Measurements from ENCODE around the gene PEMT. TPM values are rescaled to one million over a fixed set of nuclear protein-coding genes. Genes with fewer than 3 reads are reported as not detected.
A peak's percentile ranks its signal among the peaks of the same experiment; 100 is the strongest.

PEMT gene
- total and polyA plus RNA-seq, 9 of the 15 experiments (the other 6 are each of a cell fraction or from before 2014, with no cell fraction given), result 1.4 to 36.4 (median 13.6) TPM

GRCh38 chr17:17511881-17512858, 79.3 kb downstream of the PEMT start:
- intact Hi-C loops (cut with micrococcal nuclease) (no loop called here), in situ Hi-C loops (cut with MboI) (no loop called here)
- Histone ChIP-seq H3K9me1 (ENCODE audit: control insufficient read depth, insufficient read depth, low read length) (peaks cover 7% of the 10 kb centered on the region), H3K36me3 (ENCODE audit: control insufficient read depth, insufficient read depth, low read length) (no peaks in the 10 kb centered on the region), H3K27me3 (ENCODE audit: control insufficient read depth in 2 of 2, insufficient read depth in 2 of 2, low read length in 2 of 2) (no peaks in the 10 kb centered on the region), H3K27ac (ENCODE audit: extremely low read depth, low read depth, low read length) (no peak overlapping the region), H3K4me1 (replicated peaks in 1 of 2; ENCODE audit: control insufficient read depth in 2 of 2, insufficient read depth in 2 of 2, low read length in 2 of 2) (peaks cover 14 to 54% of the 10 kb centered on the region in 2 experiments; a peak in 4 of 5 replicates), H3K79me2 (ENCODE audit: control insufficient read depth, insufficient read depth, low read length) (no peaks in the 10 kb centered on the region), H3K9ac (ENCODE audit: insufficient read depth in 1 of 2, low read depth in 2 of 2, low read length in 2 of 2) (no peak overlapping the region), H3K4me2 (ENCODE audit: insufficient read depth, low read length) (no peak overlapping the region), H3K4me3 (no peak overlapping the region), H2AFZ (ENCODE audit: low read depth, low read length) (no peak overlapping the region), H4K20me1 (replicated peaks; ENCODE audit: control insufficient read depth, insufficient read depth, low read length) (no peaks in the 10 kb centered on the region), H3K9me3 (replicated peaks; ENCODE audit: control insufficient read depth, insufficient read depth, low read depth, low read length) (no peaks in the 10 kb centered on the region)
- ChIA-PET POLR2A (no interaction called here), CTCF (ENCODE audit: low intra/inter-chr PET ratio) (no interaction called here)
- TF ChIP-seq ZKSCAN1 (IDR thresholded peaks at IDR 0.05; ENCODE audit: low read depth, low read length), result peak; percentile 41; the same call in 1 of the 2 replicates
- TF ChIP-seq FOXA3 (CRISPR knock-in tag; conservative IDR thresholded peaks at IDR 0.05 in 1 of 2, IDR thresholded peaks at IDR 0.05 in 1 of 2), result no peak
- TF ChIP-seq KLF6 (CRISPR knock-in tag; IDR thresholded peaks at IDR 0.05; ENCODE audit: borderline replicate concordance), result no peak
- peak; percentile 76 for TF ChIP-seq MAX (CRISPR knock-in tag; IDR thresholded peaks at IDR 0.05)
- no peak for TF ChIP-seq E2F4 (CRISPR knock-in tag; IDR thresholded peaks at IDR 0.05; ENCODE audit: low read depth)
- no peak for TF ChIP-seq MAFF (IDR thresholded peaks at IDR 0.05; ENCODE audit: low read length)
- TF ChIP-seq ZNF668 (CRISPR knock-in tag; IDR thresholded peaks at IDR 0.05), result no peak
- no peak for TF ChIP-seq MAFG (tag; conservative IDR thresholded peaks at IDR 0.05)
- TF ChIP-seq, protein P1, sequence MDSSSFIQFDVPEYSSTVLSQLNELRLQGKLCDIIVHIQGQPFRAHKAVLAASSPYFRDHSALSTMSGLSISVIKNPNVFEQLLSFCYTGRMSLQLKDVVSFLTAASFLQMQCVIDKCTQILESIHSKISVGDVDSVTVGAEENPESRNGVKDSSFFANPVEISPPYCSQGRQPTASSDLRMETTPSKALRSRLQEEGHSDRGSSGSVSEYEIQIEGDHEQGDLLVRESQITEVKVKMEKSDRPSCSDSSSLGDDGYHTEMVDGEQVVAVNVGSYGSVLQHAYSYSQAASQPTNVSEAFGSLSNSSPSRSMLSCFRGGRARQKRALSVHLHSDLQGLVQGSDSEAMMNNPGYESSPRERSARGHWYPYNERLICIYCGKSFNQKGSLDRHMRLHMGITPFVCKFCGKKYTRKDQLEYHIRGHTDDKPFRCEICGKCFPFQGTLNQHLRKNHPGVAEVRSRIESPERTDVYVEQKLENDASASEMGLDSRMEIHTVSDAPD (CRISPR knock-in tag; IDR thresholded peaks at IDR 0.05), result peak; percentile 64; the same call in 1 of the 2 replicates
- 52% methylated on average over 10 of the region's 29 CpGs for WGBS (ENCODE audit: insufficient coverage, low coverage, missing lambda C conversion rate)
- DNase-seq (ENCODE audit: extremely low read depth in 1 of 4, low spot score in 3 of 4), result peak in 2 of 4 experiments; percentile 18 to 22
- FAIRE-seq, result no peak
- no TSS peak for BruUV-seq (replicated peaks)
- no peak for ATAC-seq

All from K562 (cell line).